Cardiac muscle cell (in vitro differentiated cells and primary cell): ENCODE results near the gene RAB7A. TPM values are rescaled to one million over a fixed set of nuclear protein-coding genes. Genes with fewer than 3 reads are reported as not detected.
A peak's percentile ranks its signal among the peaks of the same experiment; 100 is the strongest.

Experiments used
- DNase-seq, 2 donors: peaks; one replicate each; pipeline versions ENCODE4 v3.0.0 to v3.0.0-alpha.2; 2010 to 2017; ENCODE audit warnings: low read depth in 1 of 2, low spot score in 1 of 2
- H3K27ac ChIP-seq: fragments of 200-600 bp; sonication (generic); 2 replicates; pipeline ENCODE4 v1.5.1; 2016
- H3K27me3 ChIP-seq: fragments of 200-600 bp; sonication (generic); 2 replicates; pipeline ENCODE4 v1.6.0; 2016; ENCODE audit warnings: control low read depth
- H3K36me3 ChIP-seq: fragments of 200-600 bp; sonication (generic); 2 replicates; pipeline ENCODE4 v1.5.1; 2016; ENCODE audit warnings: control low read depth
- H3K4me1 ChIP-seq: fragments of 200-600 bp; sonication (generic); 2 replicates; pipeline ENCODE4 v1.8.1; 2017; ENCODE audit warnings: low read depth, mild to moderate bottlenecking, mixed run types
- H3K4me3 ChIP-seq: fragments of 200-600 bp; sonication (generic); 2 replicates; pipeline ENCODE4 v1.5.1; 2016; ENCODE audit warnings: mild to moderate bottlenecking
- H3K9me3 ChIP-seq: fragments of 200-600 bp; sonication (generic); 2 replicates; pipeline ENCODE4 v1.5.1; 2017; ENCODE audit warnings: low read depth, mild to moderate bottlenecking, control low read depth
- CTCF ChIP-seq: IDR thresholded peaks from 2 replicates; pipeline ENCODE4 v1.5.1; 2012; ENCODE audit warnings: low read depth, mild to moderate bottlenecking, low read length
- polyA plus RNA-seq: library from polyadenylated mRNA; unstranded; fragments of >200 nt; fragmentation: Nextera tagmentation; extraction: Ambion mirVana; gene quantifications from 2 replicates; pipeline ENCODE4 v1.2.1, GENCODE V29; 2016
- total RNA-seq: library from RNA; depleted of rRNA; stranded (reverse); fragments of >200 nt; gene quantifications from 2 replicates; pipeline ENCODE4 v1.2.3, GENCODE V29; 2016

Gene RAB7A
- total and polyA plus RNA-seq, 2 experiments from 2014 or later, result 62.3 to 189 TPM

- Histone ChIP-seq H3K4me1 (peaks cover 45% of the 10 kb centered on the region), H3K27ac (peak overlapping the region; percentile 74), H3K36me3 (peaks cover 9% of the 10 kb centered on the region), H3K9me3 (no peaks in the 10 kb centered on the region), H3K4me3 (no peak overlapping the region), H3K27me3 (no peaks in the 10 kb centered on the region)
- no peak for DNase-seq
- TF ChIP-seq CTCF, result no peak
Measured at GRCh38 chr3:128808672-128809071, 82.7 kb downstream of the RAB7A start.

- Histone ChIP-seq H3K4me3 (no peak overlapping the region), H3K27me3 (no peaks in the 10 kb centered on the region), H3K4me1 (peaks cover 54% of the 10 kb centered on the region), H3K9me3 (no peaks in the 10 kb centered on the region), H3K36me3 (no peaks in the 10 kb centered on the region), H3K27ac (peak overlapping the region; percentile 94)
- DNase-seq, result no peak
- no peak for TF ChIP-seq CTCF
Measured at GRCh38 chr3:128813097-128813496, 87.1 kb downstream of the RAB7A start.

- Histone ChIP-seq H3K4me1 (peaks cover 53% of the 10 kb centered on the region), H3K36me3 (no peaks in the 10 kb centered on the region), H3K27me3 (no peaks in the 10 kb centered on the region), H3K4me3 (no peak overlapping the region), H3K27ac (peak overlapping the region; percentile 94), H3K9me3 (no peaks in the 10 kb centered on the region)
- TF ChIP-seq CTCF, result no peak
- DNase-seq, result no peak
Measured at GRCh38 chr3:128814060-128814459, 88.1 kb downstream of the RAB7A start.

GRCh38 chr3:128814519-128815317 is 88.7 kb downstream of the RAB7A start:
- H3K4me3 ChIP-seq, result no peak overlapping the region
- no peaks in the 10 kb centered on the region for H3K36me3 ChIP-seq
- TF ChIP-seq CTCF, result no peak
- H3K9me3 ChIP-seq, result no peaks in the 10 kb centered on the region
- H3K27ac ChIP-seq, result peak overlapping the region; percentile 94
- H3K4me1 ChIP-seq, result peaks cover 47% of the 10 kb centered on the region
- DNase-seq, result peak in 1 of 2 donors; percentile 41
- no peaks in the 10 kb centered on the region for H3K27me3 ChIP-seq

GRCh38 chr3:128815318-128816064 is 89.5 kb downstream of the RAB7A start:
- peak overlapping the region; percentile 94 for H3K27ac ChIP-seq
- TF ChIP-seq CTCF, result no peak
- peaks cover 47% of the 10 kb centered on the region for H3K4me1 ChIP-seq
- H3K4me3 ChIP-seq, result no peak overlapping the region
- no peak for DNase-seq
- no peaks in the 10 kb centered on the region for H3K27me3 ChIP-seq
- no peaks in the 10 kb centered on the region for H3K9me3 ChIP-seq
- H3K36me3 ChIP-seq, result no peaks in the 10 kb centered on the region
